Frontal cortex (tissue), 4 donors: ENCODE results near the gene SLC9A5. TPM values are rescaled to one million over a fixed set of nuclear protein-coding genes. Genes with fewer than 3 reads are reported as not detected.

Source experiments
- DNase-seq, 2 donors: peaks; one replicate each; pipeline ENCODE4 v3.0.0; 2012; ENCODE audit warnings: low spot score in 2 of 2
- FAIRE-seq: peaks from 2 replicates; lab custom pipeline; 2012; peaks lifted over from hg19 to GRCh38; lab: Jason Lieb, UNC
- small RNA-seq: library from RNA; depleted of rRNA; stranded (forward); fragments of <200 nt; gene quantifications from one replicate; pipeline ENCODE3, GENCODE V24; 2014
- total RNA-seq: library from RNA; depleted of rRNA; stranded (reverse); fragments of >200 nt; gene quantifications from one replicate; pipeline ENCODE4 v1.2.3, GENCODE V29; 2014
- donor health status: control.
- donor health status: control.
- donor health status: control.

The SLC9A5 gene
- total RNA-seq, 1 donor from 2014 or later = 0.41 TPM

DNA sequence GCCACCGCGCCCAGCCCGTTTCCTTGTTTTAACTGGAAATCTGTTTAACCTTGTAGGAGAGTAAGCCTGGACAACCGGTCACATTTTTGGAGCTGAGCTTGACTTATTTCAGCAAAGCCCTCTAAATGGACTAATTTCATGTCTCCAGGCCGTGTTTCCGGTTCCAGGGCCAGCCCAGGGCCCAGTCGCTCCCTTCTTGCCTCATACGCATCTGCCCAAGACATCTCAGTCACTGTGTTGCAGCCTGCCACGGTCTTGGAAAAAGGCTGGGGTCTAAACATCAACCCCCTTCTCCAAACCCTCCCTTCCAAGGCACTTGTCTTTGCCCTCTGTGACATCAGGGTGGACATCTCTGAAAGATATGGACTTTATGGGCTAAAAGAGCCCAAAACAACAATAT lies 49.5 kb downstream of the SLC9A5 start:
- FAIRE-seq (no peak), DNase-seq (no peak)

DNA sequence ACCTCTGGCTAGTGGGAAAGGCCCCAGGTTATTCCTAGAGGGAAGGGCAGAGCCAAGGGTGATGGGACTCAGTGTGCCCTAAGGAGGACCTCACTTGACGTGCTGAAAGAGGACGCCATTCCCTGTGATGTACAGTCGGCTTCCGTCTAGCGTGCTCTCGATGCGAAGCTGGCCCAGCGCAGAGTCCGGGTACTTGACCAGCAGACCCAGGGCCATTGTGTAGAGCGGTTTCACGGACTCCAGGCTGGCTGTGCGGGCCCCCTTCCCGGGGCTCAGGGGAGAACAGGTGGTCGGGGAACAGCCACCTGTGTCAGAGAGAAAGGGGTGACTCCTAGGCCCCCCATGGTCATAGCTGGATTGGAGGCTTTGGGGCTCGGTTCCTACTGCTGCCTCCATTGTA lies 50.5 kb downstream of the SLC9A5 start:
- FAIRE-seq (no peak), DNase-seq (no peak)

DNA sequence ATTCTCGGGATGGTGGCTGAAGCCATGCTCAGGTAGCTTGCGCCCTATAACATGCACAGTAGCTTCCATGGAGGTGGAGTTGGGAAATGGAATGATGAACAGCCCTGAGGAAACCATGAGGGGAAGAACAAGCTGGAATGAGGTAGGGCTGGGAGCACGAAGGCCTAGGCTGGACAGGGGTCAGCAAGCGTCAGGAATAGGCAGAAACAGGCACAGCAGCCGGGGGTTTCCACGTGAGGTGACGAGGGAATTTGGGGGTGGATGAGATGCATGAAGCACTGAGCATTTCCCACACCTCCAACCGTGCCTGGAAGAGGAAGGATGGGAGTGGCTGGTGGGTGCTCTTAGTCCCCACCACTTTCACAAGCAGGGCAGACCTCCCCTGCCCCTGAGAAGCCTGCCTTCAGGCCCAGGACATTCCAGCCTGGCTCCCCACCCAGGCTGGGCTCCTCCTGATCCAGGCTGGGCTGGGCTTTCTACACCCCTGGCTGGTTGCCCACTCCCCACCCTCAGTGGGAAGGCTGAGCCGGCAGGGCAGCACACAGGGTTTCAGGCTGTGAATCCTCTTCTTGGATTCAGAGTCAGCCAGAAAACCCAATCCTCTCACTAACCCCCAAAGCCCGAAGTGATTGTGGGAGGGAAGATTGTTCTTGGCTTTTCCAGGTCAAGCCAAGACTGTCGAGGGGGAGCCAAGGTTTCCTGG lies 52.5 kb downstream of the SLC9A5 start:
- DNase-seq = no peak
- no peak for FAIRE-seq

DNA sequence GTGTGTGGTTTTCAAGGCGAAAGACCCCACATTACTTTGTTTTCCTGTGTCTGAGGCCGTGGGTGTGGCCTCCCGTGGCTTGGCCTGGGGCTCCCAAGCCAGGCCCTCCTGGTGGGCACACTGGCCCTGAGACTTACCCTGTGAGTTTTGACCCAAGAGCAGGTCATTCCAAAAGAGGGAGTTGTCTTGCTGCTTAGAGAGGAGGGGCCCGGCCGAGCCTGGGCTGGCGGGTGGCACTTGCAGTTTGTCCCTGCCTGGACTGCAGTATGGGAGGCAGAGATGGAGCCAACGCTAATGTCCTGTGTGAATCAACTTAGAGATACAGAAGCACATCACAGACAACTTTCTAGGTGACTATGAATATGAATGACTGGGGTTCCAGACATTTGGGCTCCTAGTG lies 53.3 kb downstream of the SLC9A5 start:
- DNase-seq (no peak), FAIRE-seq (no peak)

DNA sequence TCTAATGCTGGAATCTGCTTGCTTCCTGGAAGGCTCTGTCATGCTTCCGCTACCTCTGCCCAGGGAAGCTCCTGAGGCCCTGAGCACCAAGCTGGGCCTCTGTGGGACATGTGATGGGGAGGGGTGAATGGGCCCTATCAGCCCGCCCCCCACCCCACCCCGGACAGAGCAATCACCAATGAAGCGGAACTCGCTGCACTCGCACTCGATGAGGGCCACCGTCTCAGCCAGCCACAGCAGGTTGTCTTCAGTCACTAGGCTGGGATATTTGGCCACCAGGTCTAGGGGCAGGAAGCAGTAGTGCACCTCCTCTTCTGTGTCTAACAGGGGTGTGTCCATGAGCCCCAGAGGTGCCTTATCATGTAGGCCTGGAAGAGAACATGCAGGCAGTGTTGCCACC lies 54.2 kb downstream of the SLC9A5 start:
- DNase-seq (no peak), FAIRE-seq (no peak)

DNA sequence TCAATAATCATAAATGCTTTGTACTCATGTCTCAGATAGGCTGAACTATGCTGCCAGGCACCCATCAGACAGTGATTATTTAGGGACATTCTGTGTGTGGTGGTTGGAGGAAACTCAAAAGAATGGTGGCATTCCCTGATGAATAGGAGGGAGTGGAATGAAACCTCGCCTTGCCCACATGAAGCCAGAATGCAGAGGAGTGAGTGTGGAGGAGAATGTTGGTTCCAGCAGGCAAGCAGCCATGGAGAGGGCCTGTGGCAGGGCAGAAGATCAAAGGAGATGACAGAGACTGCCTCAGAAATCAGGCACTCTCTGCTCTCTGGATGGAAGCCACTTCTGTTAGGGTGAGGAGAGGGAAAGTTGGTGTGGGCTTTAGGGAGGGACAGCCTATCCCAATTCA lies 55.2 kb downstream of the SLC9A5 start:
- DNase-seq (no peak), FAIRE-seq (no peak)

DNA sequence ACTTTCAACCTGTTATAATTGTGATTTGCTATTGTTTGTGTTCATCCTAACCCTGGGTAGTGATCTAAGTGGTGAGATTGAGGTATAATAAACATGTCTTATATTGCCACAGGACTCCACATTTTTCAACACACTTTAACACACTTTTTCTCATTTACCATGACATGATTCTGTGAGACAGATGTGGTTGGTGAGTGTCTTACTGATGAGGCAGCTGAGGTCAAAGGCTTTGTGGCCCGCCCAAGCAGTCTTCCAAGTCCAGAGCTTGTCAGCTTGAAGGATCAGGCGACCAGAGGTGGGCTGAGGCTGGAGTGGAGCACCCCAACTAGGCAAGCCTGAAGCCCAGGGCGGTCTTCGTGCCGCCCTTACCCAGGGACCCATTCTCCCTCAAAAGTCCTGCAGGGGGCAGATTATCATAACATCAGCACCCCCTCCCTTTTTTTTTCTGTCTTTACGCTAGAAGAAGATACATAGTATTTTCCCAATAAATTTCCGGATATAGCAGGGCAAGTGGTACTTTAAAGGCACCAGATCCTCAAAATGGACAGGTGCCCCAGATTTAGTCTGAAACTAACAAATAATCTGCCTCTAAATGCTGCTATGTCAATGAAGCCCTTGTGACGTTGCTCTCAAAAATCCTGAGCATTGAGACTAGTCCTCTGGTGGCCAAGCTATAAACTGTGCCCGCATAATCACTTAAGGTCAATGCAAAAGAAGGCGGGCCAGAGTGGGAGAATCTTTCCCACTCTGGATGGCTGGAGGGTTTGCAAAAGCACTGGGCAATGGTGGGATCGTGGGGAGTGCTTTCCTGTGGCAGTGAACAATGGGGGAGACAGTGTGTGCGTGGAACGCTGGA lies 56.7 kb downstream of the SLC9A5 start:
- DNase-seq (no peak), FAIRE-seq (no peak)

DNA sequence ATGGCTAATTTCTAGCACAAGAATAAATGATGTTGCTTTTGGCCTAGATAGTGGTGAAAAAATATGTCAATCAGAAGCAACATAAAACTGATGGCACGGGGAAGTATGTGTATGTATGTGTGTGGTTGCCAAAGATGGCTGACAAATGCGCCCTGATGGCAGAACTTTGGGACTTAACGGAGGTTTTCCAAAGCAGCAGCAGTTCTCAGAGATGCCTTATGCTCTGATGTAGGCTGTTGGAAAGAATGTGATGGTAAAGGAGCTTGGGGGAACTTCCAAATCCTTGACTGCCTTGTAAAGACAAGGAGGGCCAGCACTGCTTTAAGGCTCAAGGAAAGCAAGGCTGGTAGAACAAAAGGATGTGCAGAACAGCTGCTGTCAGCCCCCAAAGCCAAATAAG lies 61.8 kb downstream of the SLC9A5 start:
- FAIRE-seq (no peak), DNase-seq (no peak)

DNA sequence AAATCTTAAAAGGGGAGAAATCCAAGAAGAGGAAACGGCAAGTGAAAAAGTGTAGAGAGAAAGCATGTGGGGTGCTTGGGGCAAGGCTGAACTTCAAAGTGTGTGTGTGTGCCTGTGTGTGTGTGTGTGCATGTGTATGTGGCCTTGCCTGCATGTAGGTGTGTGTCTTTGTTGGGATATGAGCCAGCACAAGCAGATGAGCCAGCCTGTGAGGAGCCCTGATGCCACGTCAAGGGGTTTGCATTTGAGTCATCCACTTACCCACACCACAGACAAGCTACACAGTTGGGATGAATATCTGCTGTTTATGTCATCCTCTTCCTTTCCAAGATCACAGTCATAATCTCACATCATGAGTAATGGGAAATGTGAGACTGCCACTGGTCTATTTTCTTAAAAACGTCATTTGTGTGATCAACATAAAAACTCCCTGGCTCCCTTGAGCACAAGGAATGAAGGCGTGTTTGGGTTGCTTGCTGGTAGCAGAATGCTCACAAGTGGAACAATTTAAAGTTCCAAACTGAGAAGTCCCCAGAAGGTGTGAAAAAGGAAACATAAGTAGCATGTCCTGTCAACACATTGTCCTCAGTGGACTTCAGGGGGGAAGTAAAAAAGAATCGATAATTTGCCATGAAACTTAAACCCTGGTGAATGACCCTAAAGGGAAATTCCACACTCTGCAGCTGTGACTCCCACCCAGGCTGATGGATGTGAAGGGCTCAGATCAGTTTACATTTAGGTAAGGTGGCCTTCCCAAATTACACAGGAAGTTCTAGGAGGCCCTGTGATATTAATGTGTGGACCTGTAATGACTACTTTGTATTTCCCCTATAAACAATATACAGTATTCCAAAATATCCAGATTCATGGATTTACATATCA lies 63.1 kb downstream of the SLC9A5 start:
- peak in 1 of 2 donors; percentile 37 for DNase-seq

DNA sequence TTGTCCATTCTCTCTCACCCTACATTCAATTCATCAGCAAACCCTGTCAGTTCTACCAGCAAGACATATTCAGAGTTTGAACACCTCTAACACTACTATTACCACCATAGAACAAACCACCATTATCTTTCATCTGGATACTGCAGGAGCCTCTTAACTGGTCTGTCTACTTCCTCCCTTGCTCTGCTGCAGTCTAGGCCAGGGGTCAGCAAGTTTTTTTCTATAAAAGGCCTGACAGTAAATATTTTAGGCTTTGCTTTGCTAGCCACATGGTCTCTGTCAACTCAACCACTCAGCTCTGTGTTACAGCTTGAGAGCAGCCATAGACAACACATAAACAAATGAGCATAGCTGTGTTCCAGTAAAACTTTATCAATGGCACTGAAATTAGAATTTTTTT lies 63.9 kb downstream of the SLC9A5 start:
- DNase-seq = no peak
- FAIRE-seq = no peak

More for the DNA sequence above, 63.1 kb downstream of the SLC9A5 start:
- no peak for FAIRE-seq

DNA sequence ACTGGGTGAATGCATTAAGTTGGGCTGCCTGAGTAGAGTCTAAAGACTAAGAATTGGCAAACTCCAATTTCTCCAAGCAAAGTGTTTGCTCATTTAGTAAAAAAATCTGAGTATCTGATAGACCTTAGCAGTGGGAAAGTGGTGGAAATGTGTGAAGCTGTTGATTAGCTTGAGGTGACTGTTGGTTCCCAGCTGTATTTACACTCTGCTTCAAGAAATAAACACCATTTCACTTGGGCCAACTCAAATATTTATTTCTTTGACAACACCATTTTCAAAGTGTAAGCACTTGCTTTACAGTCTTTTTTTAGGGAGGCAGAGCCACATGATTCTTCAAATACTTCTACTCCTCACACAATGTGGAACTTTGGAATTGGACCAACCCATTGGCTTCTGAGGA lies 69.1 kb downstream of the SLC9A5 start:
- DNase-seq (no peak), FAIRE-seq (no peak)

Small RNAs within 50 kb of the gene (small RNA-seq; reads per million reads assigned to genes)
- gene MIR328 = 12.0 reads per million, percentile 96 among the genes with 10 or more reads in this experiment

Other genes starting within 250 kb of the SLC9A5 start
- gene CBFB, start 219.8 kb upstream of the SLC9A5 start, total RNA-seq = 55.0 TPM
- gene PHAF1, start 139.0 kb upstream of the SLC9A5 start, total RNA-seq = 17.1 TPM
- gene B3GNT9, start 98.0 kb upstream of the SLC9A5 start, total RNA-seq = 1.2 TPM
- gene TRADD, start 89.1 kb upstream of the SLC9A5 start, total RNA-seq = 0.82 TPM
- 0.82 TPM for gene FBXL8, start 89.0 kb upstream of the SLC9A5 start, total RNA-seq
- 3.7 TPM for gene HSF4, start 84.2 kb upstream of the SLC9A5 start, total RNA-seq
- 3.7 TPM for gene NOL3, start 78.4 kb upstream of the SLC9A5 start, total RNA-seq
- gene MATCAP1, start 65.0 kb upstream of the SLC9A5 start, total RNA-seq = 52.2 TPM
- gene EXOC3L1, start 58.8 kb upstream of the SLC9A5 start, total RNA-seq = 1.2 TPM
- 19.6 TPM for gene E2F4, start 56.8 kb upstream of the SLC9A5 start, total RNA-seq
- 0.41 TPM for gene ELMO3, start 49.8 kb upstream of the SLC9A5 start, total RNA-seq
- 21.2 TPM for gene TMEM208, start 21.8 kb upstream of the SLC9A5 start, total RNA-seq
- gene FHOD1, start 1.5 kb upstream of the SLC9A5 start, total RNA-seq = 1.6 TPM
- 2.9 TPM for gene PLEKHG4, start 30.6 kb downstream of the SLC9A5 start, total RNA-seq
- gene KCTD19, start 77.8 kb downstream of the SLC9A5 start, total RNA-seq = under 0.01 TPM
- 2.4 TPM for gene LRRC36, start 77.8 kb downstream of the SLC9A5 start, total RNA-seq
- gene TPPP3, start 144.5 kb downstream of the SLC9A5 start, total RNA-seq = 2.0 TPM
- 1.2 TPM for gene ZDHHC1, start 167.5 kb downstream of the SLC9A5 start, total RNA-seq
- 0.41 TPM for gene HSD11B2, start 182.1 kb downstream of the SLC9A5 start, total RNA-seq
- 78.7 TPM for gene ATP6V0D1, start 232.2 kb downstream of the SLC9A5 start, total RNA-seq
- not detected for gene AGRP, start 234.6 kb downstream of the SLC9A5 start, total RNA-seq